Measurements from ENCODE around the gene TSPAN14.

TSPAN14 gene

DNA sequence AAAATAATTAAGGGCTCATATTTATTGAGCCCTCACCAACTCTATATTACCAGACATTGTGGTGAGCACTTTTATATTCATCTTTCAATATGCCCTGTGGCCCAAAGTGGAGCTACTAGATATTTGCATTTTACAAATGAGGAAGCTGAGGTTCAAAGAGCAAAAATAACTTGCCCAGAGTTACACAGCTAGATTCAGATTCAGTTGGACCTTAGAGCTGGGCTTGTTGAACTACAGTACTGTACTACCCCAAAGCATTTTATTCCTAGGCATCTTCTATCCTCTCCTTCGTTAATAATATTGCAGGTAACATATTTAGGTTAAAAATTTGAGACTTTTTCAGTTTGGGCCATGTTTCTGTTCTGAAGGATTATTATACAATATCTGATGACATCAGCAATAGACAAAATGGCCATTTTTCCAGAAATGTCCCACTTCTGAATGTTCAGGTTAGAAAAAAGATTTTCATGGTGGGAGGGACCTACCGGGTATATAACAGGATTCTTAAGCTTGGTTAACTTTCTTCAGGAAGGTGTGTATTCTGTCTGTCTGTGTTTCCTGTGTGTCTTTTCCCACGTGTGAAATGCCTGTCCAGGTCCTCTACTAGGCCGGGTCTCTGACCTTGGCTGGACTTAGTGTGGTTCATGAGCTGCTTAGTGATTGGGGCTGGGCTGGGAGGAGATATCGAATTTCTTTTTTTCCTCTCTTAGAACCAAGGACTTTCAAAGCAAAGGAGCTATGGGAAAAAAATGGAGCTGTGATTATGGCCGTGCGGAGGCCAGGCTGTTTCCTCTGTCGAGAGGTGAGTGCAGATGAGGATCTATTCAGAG lies 32.2 kb upstream of the TSPAN14 start:
- no peak for DNase-seq (ENCODE audit: low spot score)

- no peak for DNase-seq (ENCODE audit: low spot score)
These were observed 28.2 kb upstream of the TSPAN14 start for GRCh38 chr10:80425901-80426300.

DNA sequence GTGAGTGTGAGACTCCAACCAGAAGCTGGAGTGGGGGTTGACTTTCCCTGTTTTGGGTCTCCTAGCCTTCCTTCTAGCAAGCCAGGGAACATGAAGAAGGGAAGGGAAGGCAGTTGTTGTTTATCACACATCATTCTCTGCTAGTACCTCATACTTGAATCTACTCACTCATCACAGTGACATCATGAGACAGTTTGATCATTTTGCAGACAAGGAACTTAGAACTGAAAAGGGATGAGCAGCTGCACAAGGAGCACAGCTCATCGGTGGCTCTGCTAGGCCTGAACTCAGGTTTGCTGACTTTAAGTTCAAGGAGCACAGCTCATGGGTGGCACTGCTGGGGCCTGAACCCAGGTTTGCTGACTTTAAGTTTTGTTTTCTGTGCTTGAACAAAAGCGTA lies 26.6 kb upstream of the TSPAN14 start:
- DNase-seq (ENCODE audit: low spot score), result no peak

- DNase-seq (ENCODE audit: low spot score), result peak; percentile 36
These were observed 24.6 kb upstream of the TSPAN14 start for GRCh38 chr10:80429521-80429973.

DNA sequence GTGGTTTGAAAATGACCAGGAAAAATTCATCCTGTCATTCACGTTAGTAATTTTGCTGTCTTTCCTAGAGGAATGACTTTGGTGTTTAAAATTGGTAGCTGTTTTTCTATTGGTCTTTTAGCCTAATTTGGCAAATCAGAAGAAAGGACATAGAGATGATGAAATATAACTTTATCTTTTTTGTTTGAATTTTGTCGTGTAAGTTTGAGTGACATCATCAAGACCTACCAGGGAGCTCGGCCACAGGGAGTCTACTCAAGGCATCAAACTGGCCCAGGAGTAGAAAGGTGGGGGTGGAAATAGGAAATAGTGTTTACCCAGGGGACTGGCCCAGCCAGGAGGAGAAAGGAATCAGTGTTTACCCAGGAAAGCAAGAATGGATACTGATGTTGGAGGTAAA lies 21.0 kb upstream of the TSPAN14 start:
- no peak for DNase-seq (ENCODE audit: low spot score)

DNA sequence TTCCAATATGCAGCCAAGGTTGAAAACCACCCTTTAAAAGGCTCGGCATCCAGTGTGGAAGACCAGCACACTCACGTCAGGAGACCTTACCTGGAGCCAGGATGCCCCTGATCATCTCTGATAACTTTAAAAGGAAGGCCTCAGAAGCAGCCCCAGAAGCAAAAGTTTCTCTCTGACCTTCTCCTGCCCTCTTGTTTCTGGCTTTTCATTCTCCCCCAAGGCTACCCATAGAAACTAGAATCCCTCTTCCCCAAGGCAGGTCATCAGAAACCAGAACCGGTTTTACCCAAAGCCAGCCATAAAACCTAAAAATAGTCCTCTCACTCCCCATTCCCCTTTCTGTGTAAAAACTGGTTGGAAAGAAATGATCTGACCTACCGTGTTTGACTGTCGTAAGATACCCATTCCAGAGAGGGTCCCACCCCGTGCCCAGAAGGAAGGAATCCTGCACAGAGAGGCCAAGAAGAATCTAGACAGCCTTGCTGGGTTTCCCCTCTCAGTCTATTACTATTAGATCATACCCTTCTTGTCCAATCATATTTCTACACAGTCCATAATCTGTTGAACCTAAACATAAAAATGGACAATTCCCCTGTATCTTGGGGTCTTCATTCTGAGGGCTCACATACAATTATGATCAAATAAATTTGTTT lies 17.5 kb upstream of the TSPAN14 start:
- DNase-seq (ENCODE audit: low spot score), result no peak

DNA sequence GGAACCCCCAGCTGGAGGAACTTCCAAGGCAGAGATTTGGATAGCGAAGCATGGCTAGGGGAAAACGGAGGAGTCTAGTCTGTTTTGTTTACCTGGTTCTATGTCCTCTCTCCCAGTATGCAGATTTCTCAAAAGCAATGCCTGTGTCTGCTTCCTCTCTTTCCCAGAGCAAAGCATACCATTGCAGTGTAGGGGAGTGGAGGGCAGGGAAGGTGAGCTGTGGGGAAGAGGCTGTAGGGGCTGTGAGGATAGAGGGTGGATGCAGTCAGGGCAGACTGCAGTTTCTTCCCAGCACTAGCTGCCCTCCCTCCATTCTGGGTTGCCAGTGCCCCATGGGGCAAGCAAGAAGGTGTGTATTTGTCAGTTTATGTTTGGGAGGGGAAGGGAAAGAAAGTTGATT lies 16.9 kb upstream of the TSPAN14 start:
- peak; percentile 35 for DNase-seq (ENCODE audit: low spot score)

GRCh38 chr10:80441831-80442230 lies 12.3 kb upstream of the TSPAN14 start:
- no peak for DNase-seq (ENCODE audit: low spot score)

- DNase-seq (ENCODE audit: low spot score), result no peak
These were observed 11.2 kb upstream of the TSPAN14 start for GRCh38 chr10:80442879-80443278.

DNA sequence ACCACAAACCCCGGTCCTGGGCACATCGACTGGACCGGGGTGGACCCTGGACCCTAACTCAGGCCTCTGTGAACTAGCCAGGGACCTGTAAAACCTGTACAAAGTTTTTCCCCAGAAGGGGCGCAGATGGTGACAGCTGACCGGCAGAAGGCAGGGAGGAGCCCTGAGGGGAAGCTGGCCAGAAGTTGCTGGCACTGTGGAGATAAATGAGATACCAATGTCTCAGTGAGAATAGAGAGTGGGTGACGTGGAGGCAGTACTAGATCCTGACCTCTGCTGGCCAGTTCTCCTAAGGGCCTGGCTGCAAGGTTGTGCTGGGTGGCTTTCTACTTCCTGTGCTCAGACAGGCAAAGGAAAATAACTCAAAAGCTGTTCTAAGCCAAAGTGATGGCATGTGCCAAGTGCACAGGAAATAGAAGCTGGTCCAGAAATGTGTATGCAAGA lies 10.6 kb upstream of the TSPAN14 start:
- DNase-seq (ENCODE audit: low spot score), result peak; percentile 33

DNA sequence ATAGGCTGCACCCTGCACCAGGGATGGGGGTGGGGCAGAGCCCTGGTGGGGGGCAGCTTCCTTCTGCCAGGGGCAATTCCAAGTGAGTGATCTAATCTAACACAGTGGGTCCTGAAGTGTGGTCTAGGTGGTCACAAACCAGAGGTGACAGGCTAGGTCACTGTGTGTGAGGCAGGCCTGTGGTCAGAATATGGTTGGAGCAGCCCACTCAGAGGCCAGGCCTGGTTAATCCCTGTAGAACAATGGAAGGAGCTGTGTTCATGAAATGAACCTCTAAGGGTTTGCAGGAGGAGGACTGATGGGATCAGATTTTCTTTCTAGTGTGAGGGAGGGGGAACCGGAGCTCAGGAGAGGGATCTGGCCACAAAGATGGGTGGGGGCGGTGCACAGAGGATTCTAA lies 10.0 kb upstream of the TSPAN14 start:
- DNase-seq (ENCODE audit: low spot score), result no peak

DNA sequence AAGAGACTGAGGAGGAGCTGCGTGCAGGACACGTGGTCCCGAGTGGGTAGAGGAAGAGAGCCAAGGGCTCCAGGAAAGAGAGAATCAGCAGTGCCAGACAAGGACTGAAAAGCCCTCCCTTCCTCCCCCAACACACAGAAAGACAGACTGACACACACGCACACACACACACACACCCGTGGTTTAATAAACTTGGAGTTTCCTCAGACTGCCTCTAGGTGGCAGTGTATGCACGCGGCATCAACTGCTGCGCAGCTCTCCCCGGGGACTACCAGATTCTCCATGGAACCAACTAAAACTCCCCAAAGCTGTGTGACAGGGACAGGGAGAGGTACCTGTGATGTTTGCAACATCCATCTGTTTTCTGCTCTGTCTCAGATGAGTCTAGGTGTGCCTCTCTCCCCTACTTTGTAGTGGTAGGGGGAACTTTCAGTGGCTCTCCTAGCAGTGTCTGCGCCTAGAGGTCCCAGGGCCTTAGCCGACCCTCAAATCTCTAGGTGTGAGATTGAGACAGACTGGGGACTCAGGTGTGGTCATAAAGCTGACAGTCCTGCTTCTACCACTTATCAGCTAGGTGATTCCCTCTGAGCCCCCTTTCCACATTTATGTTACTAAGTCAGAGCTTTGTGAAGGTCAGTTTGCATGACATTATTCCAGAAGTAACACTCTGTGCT lies 9.3 kb upstream of the TSPAN14 start:
- peak; percentile 76 for DNase-seq (ENCODE audit: low spot score)

DNA sequence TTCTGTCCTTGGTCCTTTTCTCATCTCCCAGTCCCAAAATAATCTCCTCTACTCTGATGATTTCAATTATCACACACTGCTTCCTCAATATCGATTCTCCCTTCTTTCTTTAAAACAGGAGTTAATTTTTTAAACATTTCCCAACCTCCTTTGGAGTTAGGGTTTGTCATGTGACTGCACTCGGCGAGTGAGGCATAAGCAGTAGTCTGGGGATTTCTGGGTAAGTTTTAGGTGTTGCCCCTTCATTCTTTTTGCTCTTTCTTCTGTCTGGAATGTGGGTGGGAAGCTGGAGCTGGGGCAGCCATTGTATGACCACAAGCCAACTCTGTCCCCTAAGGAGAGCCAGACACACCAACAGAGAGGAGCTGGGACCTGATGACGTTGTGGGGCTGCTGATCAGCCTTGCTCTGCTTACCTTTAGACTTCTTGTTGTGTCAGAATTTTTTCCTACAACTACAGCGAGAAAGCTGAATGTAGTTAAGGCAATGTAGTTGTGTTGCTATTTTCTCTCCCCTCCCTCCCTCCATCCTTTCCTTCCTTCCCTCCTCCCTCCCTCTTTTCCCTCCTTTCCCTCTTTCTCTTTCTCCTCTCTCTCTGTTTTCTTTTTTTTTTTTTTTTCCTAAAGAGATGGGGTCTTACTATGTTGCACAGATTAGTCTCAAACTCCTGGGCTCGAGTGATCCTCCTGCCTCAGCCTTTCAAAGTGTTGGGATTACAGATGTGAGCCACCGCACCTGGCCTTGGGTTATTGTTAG lies 6.5 kb upstream of the TSPAN14 start:
- no peak for DNase-seq (ENCODE audit: low spot score)

DNA sequence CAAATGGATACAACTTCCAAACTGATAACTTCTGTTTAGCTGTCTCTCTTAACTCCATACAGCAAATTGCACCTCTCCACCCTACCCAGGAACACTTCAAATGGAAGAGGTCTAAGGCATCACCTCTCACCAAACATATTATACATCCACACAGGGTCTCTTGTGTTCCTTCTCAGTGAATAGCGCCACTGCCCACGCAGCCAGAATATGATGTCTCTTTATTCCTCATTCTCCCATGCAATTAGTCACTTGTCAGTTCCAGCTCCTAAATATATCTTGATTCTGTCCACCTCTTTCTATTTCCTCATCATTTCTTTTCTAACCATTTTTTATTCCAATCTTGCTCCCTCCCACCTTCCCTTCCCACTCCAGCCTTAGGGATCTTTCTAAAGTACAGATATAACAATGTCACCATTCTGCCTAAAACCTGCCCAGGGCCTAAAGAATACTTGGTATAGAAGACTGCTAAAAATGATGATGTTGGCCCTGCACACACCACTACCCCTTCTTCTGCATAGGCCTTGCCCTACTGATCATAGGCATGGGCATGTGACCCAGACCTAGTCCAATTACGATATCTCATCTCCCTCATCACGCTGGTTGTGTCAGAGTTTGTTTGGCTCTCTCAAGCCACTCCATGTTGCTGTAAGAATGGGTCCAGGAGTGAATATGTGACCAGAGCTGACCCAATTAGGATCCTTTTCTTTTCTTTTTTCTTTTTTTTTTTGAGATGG lies 5.7 kb upstream of the TSPAN14 start:
- DNase-seq (ENCODE audit: low spot score), result no peak

GRCh38 chr10:80449520-80449919 lies 4.6 kb upstream of the TSPAN14 start:
- no peak for DNase-seq (ENCODE audit: low spot score)

GRCh38 chr10:80451132-80451531 lies 3.0 kb upstream of the TSPAN14 start:
- no peak for DNase-seq (ENCODE audit: low spot score)

GRCh38 chr10:80452069-80452468 lies 2.0 kb upstream of the TSPAN14 start:
- DNase-seq (ENCODE audit: low spot score), result no peak

DNA sequence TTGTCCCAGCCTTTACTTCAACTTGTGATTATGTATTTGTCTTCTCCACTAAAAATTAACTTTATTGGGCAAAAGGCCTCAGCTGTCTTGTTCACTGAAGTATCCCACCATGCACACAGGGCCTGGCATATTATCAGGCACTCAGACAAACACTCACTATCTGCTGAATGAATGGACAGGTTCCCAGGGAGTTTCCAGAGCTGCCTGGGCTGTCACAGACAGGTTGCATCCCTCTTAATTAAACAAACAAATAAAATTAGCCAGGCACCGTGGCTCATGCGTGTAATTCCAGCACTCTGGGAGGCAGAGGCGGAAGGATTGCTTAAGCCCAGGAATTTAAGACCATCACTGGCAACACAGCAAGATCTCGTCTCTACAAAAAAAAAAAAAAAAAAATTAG lies 1.5 kb upstream of the TSPAN14 start:
- no peak for DNase-seq (ENCODE audit: low spot score)

GRCh38 chr10:80453056-80453841 lies 861 bp upstream of the TSPAN14 start:
- DNase-seq (ENCODE audit: low spot score), result no peak
